HCT116 (cell line): Measurements from ENCODE around the gene RIT2. TPM values are rescaled to one million over a fixed set of nuclear protein-coding genes. Genes with fewer than 3 reads are reported as not detected.

Experiments used
- ATAC-seq: fragments of 200-7000 bp; cut with Tn5 transposase; 2 replicates; pipeline ENCODE4 v1.9.1; 2020; ENCODE audit warnings: mild to moderate bottlenecking, moderate library complexity
- BruUV-seq: library from RNA; stranded (reverse); fragments of 400-500 nt; replicated peaks from 2 replicates; lab custom pipeline; 2021; lab: Mats Ljungman, UMichigan
- CTCF ChIA-PET: fragments of 300-600 bp; sonication (Branson Sonifier 250); formaldehyde crosslinking; loops from one replicate; lab custom pipeline; 2021; ENCODE audit warnings: antibody characterized with exemption; lab: Charles Lee
- POLR2A ChIA-PET: fragments of 300-600, 350-600 bp; sonication (Branson Sonifier 250); formaldehyde crosslinking; loops from one replicate; lab custom pipeline; 2021; ENCODE audit warnings: antibody characterized with exemption; lab: Charles Lee
- RAD21 ChIA-PET, 2 experiments: fragments of 300-600 bp; sonication (Branson Sonifier 250); formaldehyde crosslinking; loops; one replicate each; lab custom pipeline; 2023; ENCODE audit warnings: low total read pairs in 2 of 2; ENCODE audit not compliant: uncharacterized antibody in 2 of 2, unreplicated experiment in 2 of 2, low non-redundant PET in 1 of 2; lab: Charles Lee
- DNase-seq: peaks from one replicate; pipeline ENCODE4 v3.0.0-alpha.2; 2010; ENCODE audit warnings: low read depth, low spot score
- H2AFZ ChIP-seq: fragments of 200-600 bp; shearing (Covaris generic), sonication (generic); 2 replicates; pipeline ENCODE4 v1.6.1; 2017; ENCODE audit warnings: low read depth, mixed run types, mixed read lengths, antibody characterized with exemption, low read length; ENCODE audit not compliant: poor library complexity, severe bottlenecking
- H3K27ac ChIP-seq: 2 replicates; pipeline ENCODE4 v1.5.1; 2012; ENCODE audit warnings: low read depth, low read length
- H3K27me3 ChIP-seq: fragments of 200-600 bp; sonication (generic); 2 replicates; pipeline ENCODE4 v1.6.1; 2016; ENCODE audit warnings: mixed run types, low read length, mixed read lengths; ENCODE audit not compliant: insufficient read depth
- H3K36me3 ChIP-seq, 2 experiments: fragments of 200-500 bp in 1 of 2; fragments of 200-600 bp in 1 of 2; sonication (Bioruptor generic) in 1 of 2; sonication (generic) in 1 of 2; 2 replicates each; pipeline versions ENCODE4 v1.5.1 to v1.6.1; 2014 to 2016; ENCODE audit warnings: low read length in 2 of 2, inconsistent platforms in 1 of 2, mixed read lengths in 1 of 2, mixed run types in 1 of 2; ENCODE audit not compliant: insufficient read depth in 2 of 2, control insufficient read depth in 1 of 2
- H3K4me1 ChIP-seq, 2 experiments: fragments of 200-600 bp in 1 of 2; sonication (generic) in 1 of 2; 2 replicates each; pipeline versions ENCODE4 v1.5.1 to v1.6.1; 2012 to 2017; ENCODE audit warnings: low read length in 2 of 2, inconsistent platforms in 1 of 2, mild to moderate bottlenecking in 1 of 2, mixed read lengths in 1 of 2, mixed run types in 1 of 2, moderate library complexity in 1 of 2; ENCODE audit not compliant: insufficient read depth in 2 of 2, control insufficient read depth in 1 of 2
- H3K4me2 ChIP-seq: fragments of 200-600 bp; sonication (generic); 2 replicates; pipeline ENCODE4 v1.6.1; 2017; ENCODE audit warnings: mixed run types, low read length, mixed read lengths
- H3K4me3 ChIP-seq, 2 experiments: fragments of 200-600 bp in 1 of 2; sonication (generic) in 1 of 2; replicated peaks in 1 of 2; 2 replicates each; pipeline ENCODE4 v1.5.1; 2011 to 2016; ENCODE audit warnings: low read length in 2 of 2, control low read depth in 1 of 2, low read depth in 1 of 2, mild to moderate bottlenecking in 1 of 2, mixed read lengths in 1 of 2, mixed run types in 1 of 2
- H3K79me2 ChIP-seq: fragments of 200-600 bp; sonication (generic); 2 replicates; pipeline ENCODE4 v1.6.1; 2017; ENCODE audit warnings: mild to moderate bottlenecking, mixed run types, low read length, moderate library complexity, mixed read lengths; ENCODE audit not compliant: insufficient read depth
- H3K9ac ChIP-seq: fragments of 200-600 bp; sonication (generic); 2 replicates; pipeline ENCODE4 v1.6.1; 2016; ENCODE audit warnings: low read length, mixed read lengths
- H3K9me2 ChIP-seq: fragments of 200-600 bp; sonication (generic), shearing (Covaris generic); 2 replicates; pipeline ENCODE4 v1.6.1; 2017; ENCODE audit warnings: mixed run types, mild to moderate bottlenecking, moderate library complexity; ENCODE audit not compliant: insufficient read depth
- H3K9me3 ChIP-seq, 2 experiments: fragments of 200-500 bp in 1 of 2; fragments of 200-600 bp in 1 of 2; sonication (Bioruptor generic) in 1 of 2; sonication (generic) in 1 of 2; 2 replicates each; pipeline ENCODE4 v1.6.1; 2014 to 2017; ENCODE audit warnings: low read length in 2 of 2, mixed read lengths in 2 of 2, inconsistent platforms in 1 of 2, low read depth in 1 of 2, mild to moderate bottlenecking in 1 of 2, mixed run types in 1 of 2, moderate library complexity in 1 of 2; ENCODE audit not compliant: control insufficient read depth in 1 of 2, insufficient read depth in 1 of 2
- H4K20me1 ChIP-seq: fragments of 200-600 bp; sonication (generic), shearing (Covaris generic); 2 replicates; pipeline ENCODE4 v1.6.1; 2017; ENCODE audit warnings: mixed run types, mild to moderate bottlenecking, moderate library complexity; ENCODE audit not compliant: insufficient read depth
- CBX3 ChIP-seq: IDR thresholded peaks from 2 replicates; pipeline ENCODE4 v1.6.1; 2012; ENCODE audit warnings: low read depth
- CEBPB ChIP-seq: IDR thresholded peaks from 2 replicates; pipeline ENCODE4 v1.6.1; 2012; ENCODE audit warnings: low read depth
- EGR1 ChIP-seq: IDR thresholded peaks from 2 replicates; pipeline ENCODE4 v1.6.1; 2012; ENCODE audit warnings: low read depth
- ELF1 ChIP-seq: IDR thresholded peaks from 2 replicates; pipeline ENCODE4 v1.6.1; 2012; ENCODE audit warnings: low read depth, borderline replicate concordance
- EZH2 ChIP-seq: fragments of 200-600 bp; sonication (generic); IDR thresholded peaks from 2 replicates; pipeline ENCODE4 v1.6.1; 2017; ENCODE audit warnings: antibody characterized with exemption, mixed run types
- FOSL1 ChIP-seq: IDR thresholded peaks from 2 replicates; pipeline ENCODE4 v1.6.1; 2012; ENCODE audit warnings: low read depth
- JUND ChIP-seq: IDR thresholded peaks from 2 replicates; pipeline ENCODE4 v1.6.1; 2012
- MAX ChIP-seq: IDR thresholded peaks from 2 replicates; pipeline ENCODE4 v1.6.1; 2012
- RAD21 ChIP-seq: IDR thresholded peaks from 2 replicates; pipeline ENCODE4 v1.6.1; 2012; ENCODE audit warnings: low read depth, mild to moderate bottlenecking
- SRF ChIP-seq: IDR thresholded peaks from 2 replicates; pipeline ENCODE4 v1.6.1; 2012; ENCODE audit warnings: low read depth
- YY1 ChIP-seq: IDR thresholded peaks from 2 replicates; pipeline ENCODE4 v1.6.1; 2011; ENCODE audit warnings: low read length, low read depth, moderate library complexity, mild to moderate bottlenecking; ENCODE audit not compliant: insufficient replicate concordance; ENCODE audit errors: extremely low read depth
- ZBTB33 ChIP-seq: IDR thresholded peaks from 2 replicates; pipeline ENCODE4 v1.6.1; 2011; ENCODE audit warnings: mild to moderate bottlenecking, low read length, moderate library complexity; ENCODE audit not compliant: insufficient replicate concordance; ENCODE audit errors: extremely low read depth
- ZFX ChIP-seq: fragments of 450-650 bp; IDR thresholded peaks from 2 replicates; pipeline ENCODE4 v1.6.1; 2017
- intact Hi-C: fragments of 100-400 bp; cut with micrococcal nuclease; formaldehyde crosslinking; loops from 2 replicates; pipeline ENCODE4 v1.10.0; 2022
- total RNA-seq: library from RNA; stranded (reverse); gene quantifications from one replicate; pipeline ENCODE4 v1.2.1, GENCODE V29; 2021; ENCODE audit not compliant: unreplicated experiment

Gene RIT2
- total RNA-seq, 1 experiment from 2014 or later, result not detected

GRCh38 chr18:42824178-42824577 lies 291.3 kb downstream of the RIT2 start:
- ChIA-PET POLR2A (no interaction called here), CTCF (no interaction called here), RAD21 (no interaction called here)
- TF ChIP-seq FOSL1 (no peak), JUND (no peak), EZH2 (no peak), ELF1 (no peak), ZBTB33 (no peak), MAX (no peak), YY1 (no peak), CBX3 (no peak), SRF (no peak)
- ATAC-seq (no peak), DNase-seq (no peak)
- H3K4me3 ChIP-seq, result no peak overlapping the region
- H3K27ac ChIP-seq, result no peak overlapping the region
- BruUV-seq, result no TSS peak
- peaks cover 21% of the 10 kb centered on the region in 2 experiments; a peak in 3 of 4 replicates for H3K9me3 ChIP-seq
- no peaks in the 10 kb centered on the region for H3K27me3 ChIP-seq
- no peaks in the 10 kb centered on the region for H3K79me2 ChIP-seq
- no peaks in the 10 kb centered on the region for H4K20me1 ChIP-seq
- no peak overlapping the region for H2AFZ ChIP-seq
- no peaks in the 10 kb centered on the region for H3K36me3 ChIP-seq
- H3K4me2 ChIP-seq, result no peak overlapping the region
- H3K9ac ChIP-seq, result no peak overlapping the region
- H3K9me2 ChIP-seq, result no peaks in the 10 kb centered on the region
- intact Hi-C loops, result no loop called here
- H3K4me1 ChIP-seq, result no peaks in the 10 kb centered on the region

GRCh38 chr18:42822711-42823110 lies 292.8 kb downstream of the RIT2 start:
- POLR2A ChIA-PET, result no interaction called here
- ATAC-seq (no peak), DNase-seq (no peak)
- Histone ChIP-seq H3K4me1 (no peaks in the 10 kb centered on the region), H4K20me1 (no peaks in the 10 kb centered on the region), H3K4me2 (no peak overlapping the region), H3K27ac (no peak overlapping the region), H2AFZ (no peak overlapping the region), H3K9ac (no peak overlapping the region), H3K79me2 (no peaks in the 10 kb centered on the region), H3K36me3 (no peaks in the 10 kb centered on the region), H3K27me3 (no peaks in the 10 kb centered on the region), H3K9me2 (no peaks in the 10 kb centered on the region), H3K9me3 (peaks cover 21 to 25% of the 10 kb centered on the region in 2 experiments; a peak in 3 of 4 replicates), H3K4me3 (no peak overlapping the region)
- CTCF ChIA-PET, result no interaction called here
- RAD21 ChIA-PET, result no interaction called here
- intact Hi-C loops, result no loop called here
- BruUV-seq, result no TSS peak
- no peak for TF ChIP-seq SRF
- TF ChIP-seq ZBTB33, result no peak
- TF ChIP-seq CBX3, result no peak
- TF ChIP-seq YY1, result no peak
- no peak for TF ChIP-seq EZH2
- no peak for TF ChIP-seq ZFX
- TF ChIP-seq EGR1, result no peak
- no peak for TF ChIP-seq CEBPB
- TF ChIP-seq JUND, result no peak
- no peak for TF ChIP-seq RAD21
